ENCODE data around the gene DLG2.
"Not testable (repeated sequence)": the region's sequence is repeated elsewhere in the genome, so short reads cannot be mapped to it uniquely, and the experiment has no call there.

DLG2 gene

GRCh38 chr11:85095239-85095638 is 531.9 kb downstream of the DLG2 start:
- DNase-seq: no peak

GRCh38 chr11:85094795-85095194 is 532.3 kb downstream of the DLG2 start:
- no peak for DNase-seq

- no peak for DNase-seq
These were observed 537.5 kb downstream of the DLG2 start for GRCh38 chr11:85089654-85090053.

DNA sequence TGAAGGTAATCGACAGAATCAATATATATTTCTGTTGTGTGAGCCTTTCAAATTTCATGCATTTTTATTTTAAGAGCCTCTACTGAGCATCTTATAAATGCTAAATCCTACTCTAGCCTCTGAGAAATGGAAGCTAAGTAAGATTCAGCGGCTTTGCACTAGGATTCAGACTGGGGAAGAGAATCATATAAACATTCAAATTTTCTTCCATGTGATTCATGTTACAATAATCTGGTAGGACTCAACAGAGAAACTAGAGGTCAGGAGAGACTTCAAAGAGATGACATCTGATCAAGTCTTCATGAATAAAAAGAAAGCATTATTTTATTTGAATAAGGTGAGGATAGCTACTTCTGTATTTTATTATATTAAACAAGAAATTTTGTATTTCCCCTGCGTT is 538.9 kb downstream of the DLG2 start:
- DNase-seq: no peak

GRCh38 chr11:85086504-85087284 is 540.5 kb downstream of the DLG2 start:
- DNase-seq: no peak

- no peak for DNase-seq
These were observed 550.4 kb downstream of the DLG2 start for GRCh38 chr11:85076535-85077330.

- DNase-seq: no peak
These were observed 564.5 kb downstream of the DLG2 start for GRCh38 chr11:85062659-85063058.

DNA sequence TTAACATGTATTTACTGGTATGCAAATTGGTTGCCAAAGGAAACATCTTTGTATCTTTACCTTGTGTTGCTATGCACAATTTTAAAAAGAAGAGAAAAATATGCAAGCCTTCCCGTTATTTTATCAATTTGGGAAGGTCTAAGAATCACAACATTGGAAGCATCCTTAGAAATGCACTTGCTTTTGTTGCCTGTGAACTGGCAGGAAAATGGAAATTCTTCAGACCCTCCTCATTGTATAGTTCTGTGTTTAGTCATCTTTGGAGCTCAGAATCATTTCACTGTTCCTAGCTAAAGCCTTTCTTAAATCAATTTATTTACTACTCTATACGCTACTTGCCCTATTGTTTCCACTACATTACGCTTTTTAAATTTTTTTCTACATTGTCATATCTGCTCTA is 574.5 kb downstream of the DLG2 start:
- DNase-seq: no peak

DNA sequence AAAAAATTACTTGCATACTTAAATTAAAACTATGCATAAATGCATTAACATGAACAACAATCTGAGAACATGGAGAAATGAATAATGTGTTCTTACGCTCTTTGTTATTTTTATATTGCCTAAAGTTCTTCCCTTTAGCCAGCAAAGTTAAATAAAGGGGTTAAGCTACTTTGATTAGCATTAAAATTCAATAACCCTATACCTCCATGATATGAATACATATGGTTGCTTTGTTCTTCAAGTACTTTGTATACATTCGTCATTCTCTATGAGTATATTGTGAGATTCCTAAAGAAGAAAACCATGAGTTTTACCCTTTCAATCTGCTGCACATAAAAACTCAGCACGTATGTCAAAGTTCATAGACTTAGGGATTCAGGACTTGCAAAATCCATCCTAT is 578.3 kb downstream of the DLG2 start:
- DNase-seq: no peak

- no peak for DNase-seq
These were observed 581.4 kb downstream of the DLG2 start for GRCh38 chr11:85045716-85046115.

- no peak for DNase-seq
These were observed 582.2 kb downstream of the DLG2 start for GRCh38 chr11:85044911-85045310.

GRCh38 chr11:85042361-85042760 is 584.8 kb downstream of the DLG2 start:
- no peak for DNase-seq

GRCh38 chr11:85040166-85040565 is 587.0 kb downstream of the DLG2 start:
- DNase-seq: no peak

- no peak for DNase-seq
These were observed 597.2 kb downstream of the DLG2 start for GRCh38 chr11:85029964-85030363.

- no peak for DNase-seq
These were observed 598.6 kb downstream of the DLG2 start for GRCh38 chr11:85028329-85029101.

GRCh38 chr11:85027346-85027745 is 599.8 kb downstream of the DLG2 start:
- DNase-seq: no peak

GRCh38 chr11:85021058-85021457 is 606.1 kb downstream of the DLG2 start:
- no peak for DNase-seq

DNA sequence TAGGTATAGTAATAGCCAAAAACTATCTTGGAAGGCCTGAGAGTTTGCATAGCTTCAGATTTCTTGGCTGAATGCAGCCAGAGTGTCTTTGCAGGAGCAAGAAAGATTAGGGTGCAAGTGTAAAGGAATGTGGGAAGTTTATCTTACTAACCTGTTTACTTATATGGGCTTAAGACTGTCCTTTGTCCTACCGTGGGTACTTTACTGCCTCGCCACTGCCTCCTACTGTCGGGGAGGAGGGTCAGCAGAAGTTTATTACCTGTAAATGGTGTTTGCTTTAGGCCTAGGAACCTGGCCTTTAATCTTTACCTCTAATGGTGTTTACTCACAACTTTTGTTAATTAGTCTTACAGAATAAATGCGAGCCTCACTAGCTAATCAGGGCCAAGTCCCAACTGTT is 633.8 kb downstream of the DLG2 start:
- no peak for DNase-seq

DNA sequence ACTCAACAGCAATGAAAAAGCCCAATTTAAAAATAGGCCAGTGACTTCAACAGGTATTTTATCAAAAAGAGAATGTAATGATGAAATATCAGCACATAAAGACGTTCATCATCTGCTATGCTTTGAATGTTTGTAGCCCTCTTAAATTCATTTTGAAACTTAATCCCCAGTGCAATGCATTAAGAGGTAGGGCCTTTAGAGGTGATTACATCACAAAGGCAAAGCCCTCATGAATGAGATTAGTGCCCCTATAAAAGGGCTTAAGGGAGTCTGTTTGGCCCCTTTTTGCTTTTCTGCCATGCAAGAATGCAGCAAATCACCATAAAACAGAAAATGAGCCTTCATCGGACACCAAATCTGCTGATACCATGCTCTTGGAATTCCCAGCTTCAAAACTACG is 637.0 kb downstream of the DLG2 start:
- DNase-seq: no peak

DNA sequence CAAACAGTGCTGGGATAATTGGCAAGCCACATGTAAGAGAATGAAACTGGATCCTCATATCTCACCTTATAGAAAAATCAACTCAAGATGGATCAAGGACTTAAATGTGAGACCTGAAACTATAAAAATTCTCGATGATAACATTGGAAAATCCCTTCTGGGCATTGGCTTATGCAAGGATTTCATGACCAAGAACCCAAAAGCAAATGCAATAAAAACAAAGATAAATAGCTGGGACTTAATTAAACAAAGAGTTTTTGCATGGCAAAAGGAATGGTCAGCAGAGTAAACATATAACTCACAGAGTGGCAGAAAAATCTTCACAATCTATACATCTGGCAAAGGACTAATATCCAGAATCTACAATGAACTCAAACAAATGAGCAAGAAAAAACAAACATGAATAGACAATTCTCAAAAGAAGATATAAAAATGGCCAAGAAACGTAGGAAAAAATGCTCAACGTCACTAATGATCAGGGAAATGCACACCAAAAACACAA is 639.4 kb downstream of the DLG2 start:
- DNase-seq: not testable (repeated sequence)

DNA sequence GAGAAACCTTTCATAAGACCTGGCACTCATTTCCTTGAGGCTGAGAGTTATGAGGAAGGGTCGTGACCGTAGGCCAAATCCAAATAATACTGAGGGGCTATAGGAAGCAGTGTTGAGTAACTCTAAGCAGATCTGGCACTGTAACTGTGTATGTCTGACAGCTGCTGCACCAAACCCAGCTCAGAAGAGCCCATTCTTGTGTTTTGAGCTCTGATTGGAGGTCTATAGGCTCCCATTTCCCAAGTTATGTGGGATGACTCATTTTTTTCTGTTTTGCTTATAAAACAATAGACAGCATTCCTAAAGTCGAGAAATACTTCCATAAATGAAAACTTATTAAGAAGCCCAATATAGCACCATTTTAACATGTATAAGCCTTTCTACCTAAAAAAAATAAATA is 645.8 kb downstream of the DLG2 start:
- DNase-seq: no peak

DNA sequence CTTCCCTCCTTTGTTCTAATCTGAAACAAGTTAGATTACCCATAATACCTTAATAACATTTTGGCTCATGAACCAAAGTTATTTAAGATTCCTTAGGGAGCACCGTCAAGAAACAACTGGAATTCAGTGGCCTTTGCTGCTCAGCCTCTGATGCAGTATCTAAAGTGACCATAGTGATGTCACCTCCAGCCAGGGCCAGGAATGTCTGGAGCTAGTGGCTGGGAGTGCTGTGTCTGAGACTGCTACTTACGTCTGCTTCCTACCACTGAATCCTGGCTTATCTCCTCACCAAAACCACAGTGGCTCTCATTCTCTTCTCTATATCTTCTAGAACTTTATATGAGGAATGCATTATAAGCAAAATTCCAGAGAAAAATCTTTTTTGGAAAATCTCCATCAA is 658.0 kb downstream of the DLG2 start:
- DNase-seq: no peak

GRCh38 chr11:84965484-84965883 is 661.7 kb downstream of the DLG2 start:
- no peak for DNase-seq

Measured in CD4-positive, alpha-beta T cell treated with Interleukin-1 beta for 1 hour (primary cell).